ENCODE data around the gene FOXK1. TPM values are rescaled to one million over a fixed set of nuclear protein-coding genes. Genes with fewer than 3 reads are reported as not detected.
A peak's percentile ranks its signal among the peaks of the same experiment; 100 is the strongest.

The FOXK1 gene
- total and polyA plus RNA-seq, 2 of the 13 experiments (the other 11 are each of a cell fraction or from before 2014, with no cell fraction given), result 4.6 to 8.8 TPM

DNA sequence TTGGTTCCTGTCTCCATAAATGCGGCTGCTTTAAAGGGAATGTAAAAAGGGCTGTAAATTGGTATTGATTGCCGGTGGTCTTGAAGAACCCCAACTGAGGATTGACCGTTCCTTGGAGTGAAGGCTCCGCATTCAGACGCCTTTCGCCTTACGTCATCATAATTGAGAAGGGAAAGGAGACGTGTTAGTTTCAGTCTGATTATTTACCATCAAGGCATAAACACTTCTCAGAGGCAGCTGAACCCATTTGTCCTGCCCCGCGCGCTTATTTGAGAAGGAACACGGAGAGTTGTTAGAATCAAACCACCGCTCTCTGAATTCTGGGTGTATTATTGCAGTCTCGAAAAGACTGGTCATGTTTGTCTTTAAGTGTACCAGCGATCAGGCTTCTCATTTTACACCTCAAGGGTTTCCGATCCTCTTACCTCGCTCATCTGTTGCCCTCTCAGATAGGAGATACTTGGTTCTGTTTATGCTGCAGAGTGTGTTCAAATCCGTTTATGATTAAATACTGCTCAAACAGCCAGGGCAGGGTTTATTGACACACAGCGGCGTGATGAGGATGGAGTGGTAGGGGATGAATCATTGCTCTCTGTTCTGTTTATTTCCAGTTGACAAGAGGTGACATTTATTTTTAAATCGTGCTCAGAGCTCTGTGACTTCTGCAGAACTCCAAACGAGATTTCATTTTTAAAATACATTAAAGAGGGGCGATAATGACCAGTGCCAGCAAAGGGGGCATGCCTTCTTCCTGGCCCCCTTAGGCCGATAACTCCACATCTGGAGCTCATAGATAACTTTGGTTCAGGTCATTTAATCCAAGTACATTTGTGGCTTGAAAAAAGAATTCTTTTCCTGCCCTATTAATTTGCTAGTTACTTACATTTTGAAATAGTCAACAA, 30.4 kb downstream of the FOXK1 start (continued):
- TF ChIP-seq TBP (CRISPR knock-in tag; IDR thresholded peaks at IDR 0.05), result no peak
- no peak for TF ChIP-seq ETV6 (CRISPR knock-in tag; conservative IDR thresholded peaks at IDR 0.05)
- no peak for TF ChIP-seq U2AF2 (IDR thresholded peaks at IDR 0.05; ENCODE audit: low read depth, low read length)
- TF ChIP-seq ZNF7 (CRISPR knock-in tag; IDR thresholded peaks at IDR 0.05), result no peak
- TF ChIP-seq AGO2 (optimal IDR thresholded peaks at IDR 0.05; ENCODE audit: low read depth, low read length), result no peak
- peak; percentile 63; the same call in 1 of the 2 replicates for TF ChIP-seq MIXL1 (CRISPR knock-in tag; IDR thresholded peaks at IDR 0.05)
- no peak for TF ChIP-seq PHF5A (CRISPR knock-in tag; IDR thresholded peaks at IDR 0.05; ENCODE audit: low read depth, unreplicated experiment)
- no peak for TF ChIP-seq TP53 (CRISPR knock-in tag; conservative IDR thresholded peaks at IDR 0.05)
- TF ChIP-seq, protein P1, sequence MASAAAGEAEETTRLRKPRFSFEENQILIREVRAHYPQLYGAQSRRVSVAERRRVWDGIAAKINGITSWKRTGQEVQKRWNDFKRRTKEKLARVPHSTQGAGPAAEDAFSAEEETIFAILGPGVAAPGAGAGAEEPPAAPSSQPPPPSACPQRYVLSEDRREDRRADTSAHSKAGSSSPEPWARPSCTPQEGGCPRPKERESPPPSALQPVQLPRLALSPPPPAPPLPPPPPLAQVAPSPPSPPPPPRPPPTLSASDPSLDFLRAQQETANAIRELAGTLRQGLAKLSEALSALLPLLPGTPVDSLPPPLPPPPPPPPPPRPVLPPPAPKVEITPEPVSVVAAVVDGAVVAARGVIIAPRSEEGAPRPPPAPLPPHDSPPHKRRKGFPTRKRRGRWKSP (CRISPR knock-in tag; IDR thresholded peaks at IDR 0.05), result no peak
- peak; percentile 48; the same call in 1 of the 2 replicates for TF ChIP-seq DPF2 (CRISPR knock-in tag; IDR thresholded peaks at IDR 0.05; ENCODE audit: borderline replicate concordance, low read depth)
- TF ChIP-seq, protein P2, sequence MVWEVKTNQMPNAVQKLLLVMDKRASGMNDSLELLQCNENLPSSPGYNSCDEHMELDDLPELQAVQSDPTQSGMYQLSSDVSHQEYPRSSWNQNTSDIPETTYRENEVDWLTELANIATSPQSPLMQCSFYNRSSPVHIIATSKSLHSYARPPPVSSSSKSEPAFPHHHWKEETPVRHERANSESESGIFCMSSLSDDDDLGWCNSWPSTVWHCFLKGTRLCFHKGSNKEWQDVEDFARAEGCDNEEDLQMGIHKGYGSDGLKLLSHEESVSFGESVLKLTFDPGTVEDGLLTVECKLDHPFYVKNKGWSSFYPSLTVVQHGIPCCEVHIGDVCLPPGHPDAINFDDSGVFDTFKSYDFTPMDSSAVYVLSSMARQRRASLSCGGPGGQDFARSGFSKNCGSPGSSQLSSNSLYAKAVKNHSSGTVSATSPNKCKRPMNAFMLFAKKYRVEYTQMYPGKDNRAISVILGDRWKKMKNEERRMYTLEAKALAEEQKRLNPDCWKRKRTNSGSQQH (CRISPR knock-in tag; IDR thresholded peaks at IDR 0.05; ENCODE audit: low read depth), result no peak
- TF ChIP-seq MTA3 (CRISPR knock-in tag; IDR thresholded peaks at IDR 0.05), result no peak
- TF ChIP-seq ZNF598 (CRISPR knock-in tag; IDR thresholded peaks at IDR 0.05; ENCODE audit: borderline replicate concordance), result no peak
- no peak for TF ChIP-seq ZNF20 (CRISPR knock-in tag; IDR thresholded peaks at IDR 0.05)
- no peak for TF ChIP-seq ZNF672 (CRISPR knock-in tag; IDR thresholded peaks at IDR 0.05)
- TF ChIP-seq ZNF589 (CRISPR knock-in tag; conservative IDR thresholded peaks at IDR 0.05), result no peak
- TF ChIP-seq, protein P3, sequence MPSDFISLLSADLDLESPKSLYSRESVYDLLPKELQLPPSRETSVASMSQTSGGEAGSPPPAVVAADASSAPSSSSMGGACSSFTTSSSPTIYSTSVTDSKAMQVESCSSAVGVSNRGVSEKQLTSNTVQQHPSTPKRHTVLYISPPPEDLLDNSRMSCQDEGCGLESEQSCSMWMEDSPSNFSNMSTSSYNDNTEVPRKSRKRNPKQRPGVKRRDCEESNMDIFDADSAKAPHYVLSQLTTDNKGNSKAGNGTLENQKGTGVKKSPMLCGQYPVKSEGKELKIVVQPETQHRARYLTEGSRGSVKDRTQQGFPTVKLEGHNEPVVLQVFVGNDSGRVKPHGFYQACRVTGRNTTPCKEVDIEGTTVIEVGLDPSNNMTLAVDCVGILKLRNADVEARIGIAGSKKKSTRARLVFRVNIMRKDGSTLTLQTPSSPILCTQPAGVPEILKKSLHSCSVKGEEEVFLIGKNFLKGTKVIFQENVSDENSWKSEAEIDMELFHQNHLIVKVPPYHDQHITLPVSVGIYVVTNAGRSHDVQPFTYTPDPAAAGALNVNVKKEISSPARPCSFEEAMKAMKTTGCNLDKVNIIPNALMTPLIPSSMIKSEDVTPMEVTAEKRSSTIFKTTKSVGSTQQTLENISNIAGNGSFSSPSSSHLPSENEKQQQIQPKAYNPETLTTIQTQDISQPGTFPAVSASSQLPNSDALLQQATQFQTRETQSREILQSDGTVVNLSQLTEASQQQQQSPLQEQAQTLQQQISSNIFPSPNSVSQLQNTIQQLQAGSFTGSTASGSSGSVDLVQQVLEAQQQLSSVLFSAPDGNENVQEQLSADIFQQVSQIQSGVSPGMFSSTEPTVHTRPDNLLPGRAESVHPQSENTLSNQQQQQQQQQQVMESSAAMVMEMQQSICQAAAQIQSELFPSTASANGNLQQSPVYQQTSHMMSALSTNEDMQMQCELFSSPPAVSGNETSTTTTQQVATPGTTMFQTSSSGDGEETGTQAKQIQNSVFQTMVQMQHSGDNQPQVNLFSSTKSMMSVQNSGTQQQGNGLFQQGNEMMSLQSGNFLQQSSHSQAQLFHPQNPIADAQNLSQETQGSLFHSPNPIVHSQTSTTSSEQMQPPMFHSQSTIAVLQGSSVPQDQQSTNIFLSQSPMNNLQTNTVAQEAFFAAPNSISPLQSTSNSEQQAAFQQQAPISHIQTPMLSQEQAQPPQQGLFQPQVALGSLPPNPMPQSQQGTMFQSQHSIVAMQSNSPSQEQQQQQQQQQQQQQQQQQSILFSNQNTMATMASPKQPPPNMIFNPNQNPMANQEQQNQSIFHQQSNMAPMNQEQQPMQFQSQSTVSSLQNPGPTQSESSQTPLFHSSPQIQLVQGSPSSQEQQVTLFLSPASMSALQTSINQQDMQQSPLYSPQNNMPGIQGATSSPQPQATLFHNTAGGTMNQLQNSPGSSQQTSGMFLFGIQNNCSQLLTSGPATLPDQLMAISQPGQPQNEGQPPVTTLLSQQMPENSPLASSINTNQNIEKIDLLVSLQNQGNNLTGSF (CRISPR knock-in tag; IDR thresholded peaks at IDR 0.05), result no peak
- TF ChIP-seq, protein P4, sequence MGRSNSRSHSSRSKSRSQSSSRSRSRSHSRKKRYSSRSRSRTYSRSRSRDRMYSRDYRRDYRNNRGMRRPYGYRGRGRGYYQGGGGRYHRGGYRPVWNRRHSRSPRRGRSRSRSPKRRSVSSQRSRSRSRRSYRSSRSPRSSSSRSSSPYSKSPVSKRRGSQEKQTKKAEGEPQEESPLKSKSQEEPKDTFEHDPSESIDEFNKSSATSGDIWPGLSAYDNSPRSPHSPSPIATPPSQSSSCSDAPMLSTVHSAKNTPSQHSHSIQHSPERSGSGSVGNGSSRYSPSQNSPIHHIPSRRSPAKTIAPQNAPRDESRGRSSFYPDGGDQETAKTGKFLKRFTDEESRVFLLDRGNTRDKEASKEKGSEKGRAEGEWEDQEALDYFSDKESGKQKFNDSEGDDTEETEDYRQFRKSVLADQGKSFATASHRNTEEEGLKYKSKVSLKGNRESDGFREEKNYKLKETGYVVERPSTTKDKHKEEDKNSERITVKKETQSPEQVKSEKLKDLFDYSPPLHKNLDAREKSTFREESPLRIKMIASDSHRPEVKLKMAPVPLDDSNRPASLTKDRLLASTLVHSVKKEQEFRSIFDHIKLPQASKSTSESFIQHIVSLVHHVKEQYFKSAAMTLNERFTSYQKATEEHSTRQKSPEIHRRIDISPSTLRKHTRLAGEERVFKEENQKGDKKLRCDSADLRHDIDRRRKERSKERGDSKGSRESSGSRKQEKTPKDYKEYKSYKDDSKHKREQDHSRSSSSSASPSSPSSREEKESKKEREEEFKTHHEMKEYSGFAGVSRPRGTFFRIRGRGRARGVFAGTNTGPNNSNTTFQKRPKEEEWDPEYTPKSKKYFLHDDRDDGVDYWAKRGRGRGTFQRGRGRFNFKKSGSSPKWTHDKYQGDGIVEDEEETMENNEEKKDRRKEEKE (IDR thresholded peaks at IDR 0.05), result no peak
- no peak for TF ChIP-seq ZNF761 (CRISPR knock-in tag; conservative IDR thresholded peaks at IDR 0.05)
- no peak for TF ChIP-seq NPAS2 (CRISPR knock-in tag; IDR thresholded peaks at IDR 0.05; ENCODE audit: borderline replicate concordance)

Data from HepG2 (cell line).